Activated effector memory CD4-positive, alpha-beta T cell treated with Interleukin-2 at 50 U/mL for 16 hours (primary cell): ENCODE measurements around the gene HOPX.
"Not testable (repeated sequence)": the region's sequence is repeated elsewhere in the genome, so short reads cannot be mapped to it uniquely, and the experiment has no call there.

Experiments used
- DNase-seq: peaks from one replicate; pipeline ENCODE4 v3.0.0-alpha.2; 2020

Gene HOPX

DNA sequence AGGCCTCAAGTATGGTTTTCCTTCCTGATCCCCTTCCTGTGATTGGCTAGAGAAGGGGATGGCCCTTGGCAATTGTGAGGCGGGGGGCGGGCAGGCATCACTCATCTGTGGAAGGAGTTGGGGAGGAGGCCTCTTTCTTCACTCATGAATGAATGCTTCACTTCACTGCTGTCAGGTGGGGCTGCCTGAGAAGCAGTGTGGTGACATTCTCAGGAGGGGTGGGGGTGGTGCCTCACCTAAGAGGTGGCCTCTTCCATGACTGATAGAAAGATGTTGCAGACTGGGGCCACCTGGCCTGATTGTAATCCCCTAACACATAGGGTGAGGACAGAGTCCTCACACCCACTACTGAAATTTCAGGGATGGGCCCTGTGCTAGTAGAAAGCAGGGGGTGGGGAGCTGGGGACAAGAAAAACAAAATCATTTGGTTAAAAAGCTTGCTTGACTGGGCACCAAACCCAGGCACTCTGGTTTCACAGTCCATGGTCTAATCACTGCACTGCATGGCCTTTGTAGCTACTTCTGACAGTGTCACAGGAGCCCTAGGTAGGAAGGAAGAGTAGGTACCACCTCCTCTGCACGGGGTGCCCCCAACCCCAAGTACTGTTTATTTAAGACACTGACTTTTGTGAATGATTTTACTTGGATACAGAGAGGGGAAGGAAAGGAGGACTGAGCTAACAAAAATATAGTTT is 5.6 kb upstream of the HOPX start:
- no peak for DNase-seq

DNA sequence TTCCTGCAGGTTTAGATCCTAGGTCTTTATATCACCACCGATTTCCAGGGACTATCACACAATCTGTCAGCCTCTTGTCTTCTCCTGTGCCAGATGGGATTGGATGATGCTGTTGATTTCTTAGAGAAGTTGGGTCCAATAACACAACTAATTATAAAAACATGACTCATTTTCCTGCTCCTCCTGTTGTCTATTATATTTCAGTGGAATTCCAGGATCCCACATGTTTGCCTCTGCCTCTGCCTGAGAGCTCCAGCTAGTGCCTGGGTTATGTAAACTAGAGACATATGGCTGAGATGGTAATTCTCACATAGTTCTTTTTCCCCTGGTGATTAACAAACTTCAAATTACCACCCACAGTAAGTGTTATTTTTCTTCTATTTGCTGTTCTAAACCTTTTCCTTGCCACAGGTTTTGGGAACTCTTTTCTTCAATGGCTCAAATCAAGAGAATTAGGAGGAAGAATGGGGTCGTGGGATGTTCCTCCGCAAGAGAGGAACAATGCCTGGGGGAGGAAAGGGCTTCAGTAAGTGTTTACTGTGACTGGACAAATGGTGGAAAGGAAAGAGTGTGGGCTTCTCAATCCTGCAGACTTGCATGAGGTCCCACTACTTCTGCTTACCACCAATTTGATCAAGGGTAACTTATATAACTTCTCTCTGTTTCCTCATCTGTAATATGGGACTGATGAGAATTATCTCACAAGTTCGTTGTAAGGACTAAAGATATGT is 3.4 kb upstream of the HOPX start:
- no peak for DNase-seq

DNA sequence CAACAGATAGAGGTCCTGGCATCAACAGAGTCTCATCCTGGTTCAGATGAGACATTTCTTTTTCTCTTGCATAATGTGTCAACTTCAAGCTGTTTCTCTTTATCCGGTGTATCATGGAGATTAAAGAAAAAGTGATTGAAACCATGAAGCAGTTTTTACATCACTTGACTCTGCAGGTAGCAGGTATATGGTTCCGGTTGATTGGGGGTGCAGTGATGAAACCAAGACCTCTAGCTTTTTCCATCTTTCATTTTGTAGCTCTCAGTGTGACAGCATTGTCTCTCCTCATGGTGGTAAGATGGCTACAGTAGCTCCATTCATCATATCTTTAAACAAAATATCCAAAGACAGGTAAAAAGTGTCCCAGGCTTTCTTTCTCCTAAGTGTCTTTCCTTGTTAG is 2.4 kb upstream of the HOPX start:
- DNase-seq, result no peak

DNA sequence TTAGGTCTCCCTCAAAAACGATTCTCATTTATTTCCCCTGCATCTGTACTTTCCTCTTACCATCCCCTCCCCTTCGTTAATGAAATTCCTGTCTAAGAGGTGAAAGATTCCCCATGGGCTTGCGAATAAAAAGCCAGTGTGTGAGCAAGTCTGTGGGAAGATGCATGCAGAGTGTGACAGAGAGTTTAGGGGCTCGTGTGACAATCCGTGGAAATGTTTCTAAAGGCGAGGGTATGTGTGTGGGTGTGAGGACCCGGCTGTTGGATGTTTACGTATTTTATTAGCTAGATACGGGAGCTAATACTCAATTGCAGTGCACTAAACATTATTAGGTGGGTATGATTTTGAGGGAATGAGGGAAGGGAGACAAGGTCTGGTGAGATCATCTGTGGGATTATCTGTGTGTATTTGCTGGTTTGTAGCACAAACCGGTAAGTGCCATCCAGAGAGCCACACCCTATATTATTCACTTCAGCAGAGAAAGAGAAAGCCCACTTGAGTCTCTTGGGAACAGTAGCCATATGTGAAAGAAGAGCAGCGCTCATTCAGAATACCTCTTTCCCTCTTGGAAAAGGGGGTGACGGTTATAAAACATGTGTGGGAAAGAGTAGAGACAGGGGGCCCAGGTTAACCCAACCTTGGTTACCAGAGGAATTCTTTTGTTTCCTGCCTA is 893 bp upstream of the HOPX start:
- no peak for DNase-seq

DNA sequence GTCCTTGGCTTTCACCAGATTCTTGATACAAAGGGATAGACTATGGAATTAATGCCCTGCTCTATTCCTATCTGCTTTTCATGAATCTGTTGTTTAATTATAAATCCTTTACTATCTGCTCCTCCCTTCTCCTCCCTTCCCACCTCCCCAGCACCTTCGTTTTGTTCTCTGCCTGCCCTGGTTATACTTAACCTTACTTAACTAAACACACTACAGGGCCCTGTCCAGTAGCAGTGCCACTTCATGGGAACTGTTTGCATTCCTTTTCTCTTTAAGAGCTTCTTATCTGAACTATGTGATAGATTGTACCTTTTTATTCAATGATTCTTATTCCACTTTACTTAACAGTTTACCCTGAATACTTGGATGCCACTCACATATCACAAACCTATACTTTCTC is 830 bp downstream of the HOPX start:
- no peak for DNase-seq

DNA sequence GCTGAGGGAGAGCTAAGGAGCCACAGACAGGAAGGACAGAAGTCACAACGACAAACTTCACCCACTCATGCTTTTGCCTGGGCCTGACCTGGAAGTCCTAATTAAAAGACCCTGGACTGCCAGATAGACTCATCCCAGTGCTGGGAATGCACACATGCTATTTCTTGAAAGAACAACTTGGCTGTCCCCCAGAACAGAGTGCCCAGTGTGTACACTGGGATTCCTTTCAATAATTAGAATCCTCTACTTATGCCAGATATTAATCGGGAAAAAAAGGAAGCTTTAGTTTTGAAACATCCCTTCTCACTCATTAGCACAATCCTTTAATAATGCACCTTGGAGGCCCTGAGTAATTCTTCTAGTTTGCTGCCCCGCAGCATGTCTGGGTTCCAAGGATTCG is 3.4 kb downstream of the HOPX start:
- DNase-seq, result no peak

DNA sequence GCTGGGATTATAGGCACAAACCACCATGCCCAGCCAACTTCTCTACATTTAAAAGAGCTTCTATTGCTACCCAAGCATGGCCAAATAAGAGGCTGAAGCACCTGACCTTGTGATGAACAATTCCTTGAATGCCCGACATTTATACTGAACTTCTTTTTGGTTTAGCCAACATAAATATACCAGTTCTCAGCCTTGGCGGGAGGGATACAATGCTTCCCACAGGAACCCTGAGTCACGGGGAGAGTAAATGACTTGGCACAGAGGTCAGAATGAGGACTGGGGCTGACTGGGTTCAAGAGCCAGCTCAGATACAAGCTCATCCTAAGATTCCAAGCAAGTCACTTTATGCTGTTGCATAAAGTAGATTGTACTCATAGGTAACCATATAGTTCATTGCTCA is 6.1 kb downstream of the HOPX start:
- DNase-seq, result no peak

DNA sequence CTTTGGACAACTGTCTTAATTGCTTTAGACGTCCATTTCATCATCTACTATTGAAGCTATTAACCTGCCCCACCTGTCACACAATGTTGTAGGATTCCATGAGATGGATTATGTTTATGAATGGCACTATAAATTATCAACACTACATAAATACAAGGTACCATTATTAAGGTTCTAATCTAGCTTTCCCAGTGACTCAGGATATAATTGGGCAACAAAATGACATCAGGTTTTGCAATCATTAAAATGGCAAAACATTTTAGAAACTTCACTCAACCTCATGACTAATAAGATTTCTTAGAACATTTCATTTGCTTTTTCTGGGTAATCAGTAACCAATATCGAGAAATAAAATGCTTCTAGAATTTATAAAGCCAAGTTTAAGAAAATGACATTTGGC is 9.2 kb downstream of the HOPX start:
- DNase-seq, result no peak

DNA sequence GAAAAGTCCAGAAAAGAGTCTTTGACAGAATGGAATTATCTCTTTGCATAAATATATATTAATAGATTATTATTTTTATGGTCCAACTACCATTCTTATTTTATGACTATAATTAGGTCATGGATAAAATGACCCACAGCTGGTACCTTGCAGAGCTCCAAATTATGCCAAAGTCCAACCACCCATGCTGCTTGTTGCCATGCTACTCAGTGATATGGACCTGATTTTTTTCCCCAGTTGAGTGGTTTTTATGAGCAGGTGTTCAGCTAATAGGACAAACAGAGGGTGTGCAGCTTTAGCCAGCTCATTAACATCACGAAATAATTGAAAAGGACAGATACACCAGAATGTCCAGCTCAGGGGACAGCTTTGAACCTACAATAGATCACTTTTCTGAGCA is 9.7 kb downstream of the HOPX start:
- DNase-seq, result no peak

DNA sequence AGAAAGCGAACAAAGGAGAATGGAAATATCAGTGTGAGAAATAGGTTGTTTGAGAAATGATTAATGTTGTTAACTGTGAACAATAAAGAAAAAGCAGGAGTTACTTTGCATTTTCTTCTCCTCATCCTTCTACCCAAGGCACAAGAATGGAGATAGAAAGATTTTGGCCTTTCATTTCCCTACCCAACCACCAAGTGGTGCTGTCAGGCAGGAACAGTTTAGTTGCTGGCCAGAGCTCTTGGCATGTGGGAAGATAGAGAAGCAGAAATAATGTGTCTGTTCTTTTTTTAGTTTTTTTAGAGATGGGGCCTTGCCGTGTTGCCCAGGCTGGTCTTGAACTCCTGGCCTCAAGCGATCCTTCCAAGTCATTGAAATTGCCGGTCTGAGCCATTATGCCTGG is 12.8 kb downstream of the HOPX start:
- no peak for DNase-seq

DNA sequence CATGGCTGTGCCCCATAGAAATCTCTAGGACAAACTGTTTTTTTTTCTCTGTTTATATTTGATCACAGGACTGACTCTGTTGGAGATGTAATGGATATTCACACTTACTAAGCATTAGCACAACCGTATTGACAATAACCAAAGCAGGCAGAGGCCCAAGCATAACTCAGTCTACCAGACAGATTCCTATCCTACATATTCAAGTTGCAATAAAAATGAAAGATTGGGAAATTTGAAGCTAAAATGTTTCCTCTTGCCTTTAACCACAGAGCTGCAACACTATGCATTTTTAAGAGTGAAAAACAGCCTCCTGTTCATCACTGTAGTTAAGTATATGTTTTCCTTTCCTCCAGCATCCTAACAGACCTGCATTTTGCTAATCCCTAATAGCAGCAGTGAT is 13.7 kb downstream of the HOPX start:
- DNase-seq, result not testable (repeated sequence)

DNA sequence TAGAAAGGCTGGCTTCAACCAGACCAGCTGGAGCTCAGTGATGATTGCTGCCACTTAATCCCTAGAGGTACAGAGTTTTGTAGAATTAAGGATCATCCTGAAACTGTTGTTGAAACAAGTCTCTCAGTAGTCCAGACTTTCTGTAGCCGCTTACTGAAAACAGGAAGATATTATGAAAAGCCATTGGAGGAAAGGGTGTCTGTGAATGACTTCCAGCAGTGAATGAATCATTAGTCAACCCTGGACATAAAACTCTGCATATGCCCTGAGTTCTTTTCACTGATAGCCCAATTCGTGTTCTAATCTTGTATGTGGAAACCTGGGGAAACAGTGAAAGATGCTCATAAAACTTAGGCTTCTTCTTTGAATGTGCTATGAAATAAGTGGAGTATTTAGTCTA is 14.8 kb downstream of the HOPX start:
- no peak for DNase-seq

DNA sequence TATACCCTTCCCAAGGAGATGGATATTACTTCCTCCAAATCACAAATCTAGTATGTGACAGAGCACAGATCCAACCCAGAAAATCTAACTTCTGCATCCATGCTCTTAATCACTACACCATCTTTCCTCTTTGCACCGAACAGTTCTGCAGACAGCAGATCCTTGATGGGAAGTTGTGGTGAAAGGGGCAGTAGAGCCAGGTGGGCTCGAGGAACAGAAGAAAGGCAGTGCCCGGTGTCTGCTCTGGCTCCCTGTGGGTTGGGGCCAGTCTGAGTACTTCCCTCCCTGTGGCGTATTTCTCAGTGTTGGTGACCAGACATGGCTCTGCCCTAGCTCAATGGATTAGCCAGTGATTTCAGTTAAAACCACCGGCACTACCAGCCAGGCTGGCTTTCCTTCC is 15.3 kb downstream of the HOPX start:
- DNase-seq, result no peak

DNA sequence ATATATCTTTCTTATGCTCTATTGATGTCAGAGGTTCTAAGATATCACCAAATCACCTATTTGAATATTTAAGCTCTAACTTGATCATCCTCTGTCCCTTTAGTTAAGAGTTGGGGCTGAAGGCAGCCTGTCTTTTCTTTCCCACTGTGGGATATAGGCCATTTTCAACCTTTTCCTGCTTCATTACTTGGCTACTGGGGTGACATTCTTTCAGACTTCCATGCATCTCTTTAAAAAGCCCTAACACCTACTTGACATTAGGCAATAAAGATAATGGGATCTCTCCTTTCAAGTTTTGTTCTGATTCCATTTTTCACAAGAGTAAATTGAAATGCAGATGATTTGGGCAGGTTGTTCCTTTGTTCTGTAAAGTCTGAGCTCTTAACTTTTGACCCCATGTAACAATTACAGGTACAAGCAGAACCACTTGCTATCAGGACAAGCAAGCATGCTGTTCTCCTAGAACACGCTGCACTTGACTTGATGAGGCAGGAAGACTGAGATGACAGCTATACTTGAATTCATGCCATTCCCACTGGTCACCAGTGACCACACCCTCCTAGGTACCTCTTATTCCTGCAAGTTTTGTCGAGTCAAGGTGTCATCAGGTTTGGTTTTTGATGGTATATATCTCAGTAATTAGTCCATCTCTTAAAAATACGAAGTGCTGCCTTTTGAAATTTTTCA is 18.2 kb downstream of the HOPX start:
- no peak for DNase-seq

DNA sequence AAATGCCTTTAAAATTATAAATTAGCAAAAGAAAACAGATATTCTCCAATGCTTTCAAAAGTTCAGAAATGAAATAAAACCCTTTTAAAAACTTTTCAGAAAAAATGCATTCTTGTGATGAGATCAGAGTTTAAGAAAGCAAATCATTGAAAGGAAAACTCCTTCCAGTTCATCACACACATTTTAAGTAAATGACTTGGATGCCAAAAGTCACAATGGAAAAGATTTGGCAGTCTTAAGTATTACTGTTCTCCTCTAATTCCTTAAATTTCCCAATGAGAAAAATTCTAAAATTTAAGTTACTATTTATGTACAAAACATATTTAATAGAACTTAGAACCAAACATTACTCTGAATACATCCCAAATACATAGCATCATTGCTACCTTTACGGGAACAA is 21.1 kb downstream of the HOPX start:
- DNase-seq, result no peak

DNA sequence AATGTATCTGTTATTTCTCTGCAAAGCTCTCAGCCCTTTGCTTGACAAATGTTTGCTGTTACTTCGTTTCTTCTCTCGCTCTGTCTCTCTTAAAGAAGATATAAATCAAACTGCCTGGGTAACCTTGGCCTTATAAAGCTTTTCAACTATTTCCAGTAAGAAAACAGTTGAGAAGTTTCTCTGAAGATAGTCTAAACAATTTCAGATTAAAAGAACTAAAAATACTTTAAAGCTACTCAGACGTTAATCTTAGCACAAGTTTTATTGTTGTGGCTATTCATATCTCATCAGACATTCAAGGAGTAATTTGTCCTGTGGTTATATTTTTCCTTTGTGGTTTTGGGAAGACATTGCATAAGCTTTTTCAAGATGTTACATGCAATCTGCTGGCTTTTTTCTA is 22.6 kb downstream of the HOPX start:
- no peak for DNase-seq

DNA sequence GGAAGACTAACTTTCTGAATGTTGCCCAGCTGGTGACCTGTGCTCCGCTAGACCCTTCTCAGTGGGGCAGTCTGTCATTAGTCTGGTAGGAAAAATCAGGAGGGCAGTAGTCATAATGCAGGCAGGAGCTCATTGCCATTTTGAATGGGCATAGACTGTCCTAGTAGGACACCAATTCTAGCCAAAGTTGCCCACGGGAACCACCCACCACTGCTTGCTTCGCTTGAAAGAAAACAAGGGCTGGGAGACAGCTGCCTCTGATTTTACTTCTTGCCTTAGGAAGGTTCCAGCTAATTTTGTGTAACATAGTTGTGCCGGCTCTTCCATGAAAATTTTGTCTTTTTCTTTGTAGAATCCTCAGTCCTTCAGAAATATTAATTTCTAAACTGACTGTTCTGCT is 23.3 kb downstream of the HOPX start:
- no peak for DNase-seq

DNA sequence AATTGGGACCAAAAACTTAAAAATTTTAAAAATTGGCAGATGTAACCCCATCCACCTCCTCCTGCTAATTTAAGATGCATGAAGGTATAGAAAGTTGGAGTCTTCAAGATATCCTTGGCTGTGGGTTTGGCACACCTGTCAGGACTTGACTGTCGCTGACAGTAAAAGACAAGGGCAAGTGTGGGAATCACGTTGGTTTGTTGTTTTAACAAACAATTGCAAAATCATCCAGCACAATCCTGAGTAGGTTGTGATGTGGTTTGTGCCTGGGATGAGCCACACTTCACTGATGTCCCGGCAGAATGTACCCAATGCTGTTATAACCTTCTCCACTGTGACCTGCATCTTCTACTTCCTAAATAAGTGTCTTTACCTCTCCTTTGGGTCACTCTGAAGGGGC is 24.0 kb downstream of the HOPX start:
- DNase-seq, result no peak

DNA sequence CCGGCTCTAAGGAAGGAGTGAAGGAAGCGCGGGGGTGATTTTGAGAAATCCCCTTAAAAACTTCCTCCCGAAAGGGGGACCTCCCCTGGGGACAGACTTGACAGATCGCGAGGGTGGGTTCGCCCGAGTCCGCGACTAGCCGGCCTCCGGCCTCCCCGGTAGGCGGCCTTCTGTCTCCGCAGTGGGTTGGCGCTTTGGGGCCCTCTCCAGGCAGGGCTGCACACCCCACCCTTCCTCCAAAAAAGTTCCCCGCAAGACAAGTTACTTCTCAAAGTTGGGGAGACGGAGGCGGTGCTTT is 24.8 kb downstream of the HOPX start:
- peak; percentile 30 for DNase-seq

DNA sequence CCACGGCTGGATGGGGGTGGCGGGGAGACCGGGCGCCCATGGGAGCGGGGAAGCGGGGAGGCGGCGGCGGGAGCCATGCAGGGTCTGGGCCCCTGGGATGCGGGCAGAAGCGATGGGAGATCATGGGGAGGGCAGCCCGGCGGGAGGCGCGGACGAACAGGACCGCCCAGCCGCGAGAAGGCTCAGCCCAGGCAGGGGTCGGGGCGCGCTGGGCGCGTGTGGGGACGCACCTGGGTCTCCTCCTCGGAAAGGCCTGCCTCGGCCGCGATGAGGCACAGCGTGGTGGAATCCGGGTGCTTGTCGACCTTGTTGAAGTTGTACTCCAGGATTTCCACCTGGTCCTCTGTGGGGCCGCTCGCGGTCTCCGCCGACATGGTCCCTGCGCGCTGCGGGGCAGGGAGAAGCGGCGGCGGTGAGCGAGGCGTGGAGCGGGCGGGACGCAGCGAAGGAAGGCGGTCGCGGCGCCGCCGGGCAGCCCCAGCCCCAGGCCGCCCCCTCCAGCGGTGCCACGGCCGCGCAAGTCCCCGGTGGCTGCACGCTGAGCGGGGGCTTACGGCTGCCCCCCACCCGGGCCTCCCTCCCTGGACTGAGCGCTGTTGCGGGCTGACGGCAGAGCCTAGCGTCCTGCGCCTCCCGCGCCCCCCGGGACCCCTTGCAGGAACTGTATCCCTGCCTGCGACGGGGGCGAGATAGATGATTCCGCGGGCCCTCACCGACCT is 25.3 kb downstream of the HOPX start:
- DNase-seq, result no peak

DNA sequence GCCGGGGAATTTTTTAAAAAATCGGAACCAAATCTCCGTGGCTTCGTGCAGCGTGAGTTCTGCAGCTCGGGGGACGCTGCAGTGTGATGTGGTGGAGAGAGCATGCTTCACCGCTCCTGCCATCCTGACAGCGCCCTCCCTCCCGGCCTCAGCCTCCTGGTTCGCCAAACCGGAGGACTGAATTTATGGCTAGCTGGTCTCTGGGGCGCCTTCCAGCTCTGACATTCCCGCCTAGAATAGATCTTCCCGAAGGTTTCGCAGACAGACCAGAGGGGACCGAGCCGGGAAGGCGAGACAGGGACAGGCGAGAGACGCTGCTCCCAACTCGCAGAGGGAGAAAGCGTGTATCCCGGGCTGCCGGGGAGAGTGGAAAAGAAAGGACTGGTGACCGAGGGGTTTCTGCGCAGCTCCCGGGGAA is 25.9 kb downstream of the HOPX start:
- no peak for DNase-seq

DNA sequence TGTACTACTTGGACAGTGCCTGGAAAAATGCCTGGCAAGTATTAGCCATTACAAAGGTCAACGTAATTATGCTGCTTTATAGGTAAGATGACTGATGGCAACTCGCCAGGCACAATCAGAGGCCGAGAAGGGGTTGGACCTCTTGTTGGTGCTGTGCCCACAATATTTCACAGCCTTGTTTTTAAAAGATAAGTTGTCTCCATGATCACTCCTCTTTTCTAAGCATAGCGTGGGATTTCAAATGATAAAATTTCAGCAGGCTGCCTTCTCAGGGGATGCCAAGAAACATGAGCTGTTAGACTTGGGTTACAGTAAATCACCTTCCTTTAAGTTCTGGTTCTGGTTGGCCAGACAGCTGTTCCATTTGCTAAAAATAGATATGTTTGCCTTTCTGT is 26.9 kb downstream of the HOPX start:
- no peak for DNase-seq
